ENCODE results near the gene FAM3D.

GRCh38 chr3:58624550-58624949, 42.0 kb downstream of the FAM3D start:
- TF ChIP-seq CTCF (conservative IDR thresholded peaks at IDR 0.05; ENCODE audit: low read length) (no peak), EZH2phosphoT487 (IDR thresholded peaks at IDR 0.05; ENCODE audit: borderline replicate concordance) (no peak)

All from Loucy (cell line).